OCI-LY3 (cell line): ENCODE results near the gene GPATCH1.
A peak's percentile ranks its signal among the peaks of the same experiment; 100 is the strongest.

Source experiments
- H2AFZ ChIP-seq: fragments of 200-600, 300-600 bp; shearing (Covaris generic); 2 replicates; pipeline ENCODE4 v1.6.0; 2014; ENCODE audit warnings: antibody characterized with exemption, low read depth, low read length
- H3K27ac ChIP-seq: fragments of 200-600, 300-600 bp; sonication (generic); 2 replicates; pipeline ENCODE4 v1.5.1; 2014; ENCODE audit warnings: mild to moderate bottlenecking, low read length, moderate library complexity, mixed read lengths
- H3K27me3 ChIP-seq: fragments of 200-600, 300-600 bp; sonication (generic); 2 replicates; pipeline ENCODE4 v1.6.1; 2014; ENCODE audit warnings: low read depth, low read length, mixed read lengths
- H3K36me3 ChIP-seq: fragments of 200-600, 300-600 bp; sonication (generic); replicated peaks from 2 replicates; pipeline ENCODE3; 2014; ENCODE audit warnings: low read depth, low read length, mixed read lengths
- H3K4me1 ChIP-seq: fragments of 300-600, 200-600 bp; sonication (generic); 2 replicates; pipeline ENCODE4 v1.6.1; 2014; ENCODE audit warnings: low read length, mixed read lengths
- H3K4me2 ChIP-seq: fragments of 200-600, 300-600 bp; sonication (generic); 2 replicates; pipeline ENCODE4 v1.6.1; 2014; ENCODE audit warnings: low read length, mixed read lengths
- H3K4me3 ChIP-seq: fragments of 300-600, 200-600 bp; sonication (generic); 2 replicates; pipeline ENCODE4 v1.5.1; 2014; ENCODE audit warnings: antibody characterized with exemption, mild to moderate bottlenecking, low read length, moderate library complexity
- H3K79me2 ChIP-seq: fragments of 300-600, 200-600 bp; shearing (Covaris generic); 2 replicates; pipeline ENCODE4 v1.6.1; 2014; ENCODE audit warnings: mild to moderate bottlenecking, low read length, mixed read lengths
- H3K9ac ChIP-seq: fragments of 300-600, 200-600 bp; shearing (Covaris generic); 2 replicates; pipeline ENCODE4 v1.6.0; 2014; ENCODE audit warnings: mild to moderate bottlenecking, low read length, moderate library complexity
- H3K9me3 ChIP-seq: fragments of 200-600, 300-600 bp; shearing (Covaris generic); 2 replicates; pipeline ENCODE4 v1.6.1; 2014; ENCODE audit warnings: low read length, mixed read lengths; ENCODE audit not compliant: insufficient read depth
- H4K20me1 ChIP-seq: fragments of 200-600, 300-600 bp; sonication (generic); 2 replicates; pipeline ENCODE4 v1.6.1; 2016; ENCODE audit warnings: low read length, mixed read lengths; ENCODE audit not compliant: insufficient read depth
- CTCF ChIP-seq: fragments of 200-600, 300-600 bp; sonication (generic); IDR thresholded peaks from 2 replicates; pipeline ENCODE4 v1.5.1; 2014; ENCODE audit warnings: antibody characterized with exemption, low read length, low read depth
- EZH2phosphoT487 ChIP-seq: fragments of 200-600 bp; shearing (Covaris generic); IDR thresholded peaks from 2 replicates; pipeline ENCODE4 v1.6.1; 2018; ENCODE audit warnings: antibody characterized with exemption, mixed run types, low read depth

Gene GPATCH1

GRCh38 chr19:33175156-33175782 is 94.3 kb downstream of the GPATCH1 start:
- no peak for TF ChIP-seq EZH2phosphoT487
- no peak for TF ChIP-seq CTCF
- H3K27me3 ChIP-seq: no peaks in the 10 kb centered on the region
- no peaks in the 10 kb centered on the region for H3K36me3 ChIP-seq
- peak overlapping the region; percentile 98 for H3K4me2 ChIP-seq
- H3K79me2 ChIP-seq: peaks cover 13% of the 10 kb centered on the region
- H3K27ac ChIP-seq: no peak overlapping the region
- no peaks in the 10 kb centered on the region for H3K9me3 ChIP-seq
- no peak overlapping the region for H2AFZ ChIP-seq
- peak overlapping the region; percentile 91 for H3K4me3 ChIP-seq
- no peaks in the 10 kb centered on the region for H4K20me1 ChIP-seq
- H3K9ac ChIP-seq: no peak overlapping the region
- H3K4me1 ChIP-seq: peaks cover 11% of the 10 kb centered on the region; the same call in 1 of the 2 replicates

- H3K4me1 ChIP-seq: peaks cover 11% of the 10 kb centered on the region; the same call in 1 of the 2 replicates
- TF ChIP-seq EZH2phosphoT487: no peak
- no peak for TF ChIP-seq CTCF
These were observed 95.1 kb downstream of the GPATCH1 start for GRCh38 chr19:33175886-33176669.

GRCh38 chr19:33176670-33177416 is 95.9 kb downstream of the GPATCH1 start:
- Histone ChIP-seq H3K4me3 (peak overlapping the region; percentile 91), H2AFZ (peak overlapping the region; percentile 67), H3K4me1 (peaks cover 11% of the 10 kb centered on the region; the same call in 1 of the 2 replicates), H3K27me3 (no peaks in the 10 kb centered on the region), H3K9me3 (no peaks in the 10 kb centered on the region), H3K36me3 (no peaks in the 10 kb centered on the region), H3K79me2 (peaks cover 13% of the 10 kb centered on the region), H3K9ac (peak overlapping the region; percentile 85), H3K4me2 (peak overlapping the region; percentile 98), H3K27ac (peak overlapping the region; percentile 68), H4K20me1 (no peaks in the 10 kb centered on the region)
- TF ChIP-seq EZH2phosphoT487: no peak
- peak; percentile 23; the same call in 1 of the 2 replicates for TF ChIP-seq CTCF

More at GRCh38 chr19:33175886-33176669, 95.1 kb downstream of the GPATCH1 start:
- Histone ChIP-seq H3K79me2 (peaks cover 13% of the 10 kb centered on the region), H3K27me3 (no peaks in the 10 kb centered on the region), H3K4me2 (peak overlapping the region; percentile 98), H3K36me3 (no peaks in the 10 kb centered on the region), H3K9ac (peak overlapping the region; percentile 85), H3K27ac (peak overlapping the region; percentile 50), H3K9me3 (no peaks in the 10 kb centered on the region), H3K4me3 (peak overlapping the region; percentile 91), H4K20me1 (no peaks in the 10 kb centered on the region), H2AFZ (peak overlapping the region; percentile 49; the same call in 1 of the 2 replicates)
